H1 (cell line): ENCODE results near the gene ZNF697. TPM values are rescaled to one million over a fixed set of nuclear protein-coding genes. Genes with fewer than 3 reads are reported as not detected.

Experiments used
- CTCF ChIA-PET: fragments of 300-600 bp; sonication (Branson Sonifier 250); formaldehyde crosslinking; loops from one replicate; lab custom pipeline; 2021; ENCODE audit not compliant: partially characterized antibody; lab: Charles Lee
- POLR2A ChIA-PET: fragments of 300-600 bp; sonication (Branson Sonifier 250); formaldehyde crosslinking; loops from one replicate; lab custom pipeline; 2021; ENCODE audit warnings: inconsistent platforms; ENCODE audit not compliant: partially characterized antibody; lab: Charles Lee
- DNase-seq, 2 experiments: peaks; one replicate each; pipeline versions ENCODE4 v3.0.0 to v3.0.0-alpha.2; 2010 to 2022; ENCODE audit warnings: low spot score in 2 of 2, low read depth in 1 of 2, mixed read lengths in 1 of 2
- FAIRE-seq: peaks from 2 replicates; lab custom pipeline; 2011; peaks lifted over from hg19 to GRCh38; lab: Jason Lieb, UNC
- H2AFZ ChIP-seq: 2 replicates; pipeline ENCODE4 v1.8.1; 2012; ENCODE audit warnings: low read length, inconsistent platforms
- H2AK5ac ChIP-seq: 2 replicates; pipeline ENCODE4 v1.6.1; 2013; ENCODE audit warnings: low read depth, low read length
- H2BK120ac ChIP-seq: replicated peaks from 2 replicates; pipeline ENCODE3; 2013; ENCODE audit warnings: low read depth, low read length, inconsistent platforms
- H2BK12ac ChIP-seq: 2 replicates; pipeline ENCODE4 v1.6.1; 2013; ENCODE audit warnings: low read depth, low read length
- H2BK15ac ChIP-seq: 2 replicates; pipeline ENCODE4 v1.6.1; 2013; ENCODE audit warnings: low read length
- H2BK20ac ChIP-seq: 2 replicates; pipeline ENCODE4 v1.6.1; 2013; ENCODE audit warnings: low read length
- H2BK5ac ChIP-seq: 2 replicates; pipeline ENCODE4 v1.6.1; 2013; ENCODE audit warnings: low read depth, low read length
- H3K14ac ChIP-seq: 2 replicates; pipeline ENCODE4 v1.6.1; 2013; ENCODE audit warnings: inconsistent platforms; ENCODE audit not compliant: insufficient read length
- H3K18ac ChIP-seq: 2 replicates; pipeline ENCODE4 v1.6.1; 2013; ENCODE audit warnings: low read length; ENCODE audit errors: extremely low read depth
- H3K23ac ChIP-seq: 2 replicates; pipeline ENCODE4 v1.6.1; 2013; ENCODE audit warnings: inconsistent platforms; ENCODE audit not compliant: insufficient read length
- H3K23me2 ChIP-seq: 2 replicates; pipeline ENCODE4 v1.6.1; 2013; ENCODE audit warnings: low read depth, low read length
- H3K27ac ChIP-seq: 2 replicates; pipeline ENCODE4 v1.6.1; 2011; ENCODE audit warnings: low read depth, low read length, inconsistent platforms
- H3K27me3 ChIP-seq, 4 experiments: replicated peaks in 1 of 4; 1 replicate in 1 of 4; 2 replicates in 3 of 4; pipeline versions ENCODE4 v1.6.1 to v1.8.1; 2011 to 2013; ENCODE audit warnings: low read length in 3 of 4, mild to moderate bottlenecking in 3 of 4, inconsistent platforms in 2 of 4, mixed read lengths in 2 of 4, moderate library complexity in 1 of 4; ENCODE audit not compliant: control insufficient read depth in 3 of 4, insufficient read depth in 3 of 4; ENCODE audit errors: extremely low read depth in 1 of 4
- H3K36me3 ChIP-seq, 4 experiments: 2 replicates each; pipeline versions ENCODE4 v1.6.1 to v1.8.1; 2011 to 2013; ENCODE audit warnings: mild to moderate bottlenecking in 4 of 4, low read length in 3 of 4, moderate library complexity in 2 of 4, control low read depth in 1 of 4, inconsistent platforms in 1 of 4; ENCODE audit not compliant: insufficient read depth in 4 of 4, control insufficient read depth in 2 of 4
- H3K4ac ChIP-seq: replicated peaks from 2 replicates; pipeline ENCODE3; 2013; ENCODE audit warnings: low read length, low read depth, mixed read lengths, inconsistent platforms; ENCODE audit not compliant: insufficient read length
- H3K4me1 ChIP-seq, 4 experiments: replicated peaks in 1 of 4; 1 replicate in 1 of 4; 2 replicates in 3 of 4; pipeline versions ENCODE4 v1.6.1 to v1.8.1; 2011 to 2013; ENCODE audit warnings: low read length in 3 of 4, inconsistent platforms in 2 of 4, mixed read lengths in 1 of 4; ENCODE audit not compliant: insufficient read depth in 4 of 4, control insufficient read depth in 3 of 4
- H3K4me2 ChIP-seq, 2 experiments: 2 replicates each; pipeline versions ENCODE4 v1.6.1 to v1.8.1; 2011 to 2013; ENCODE audit warnings: low read depth in 2 of 2, low read length in 2 of 2, control low read depth in 1 of 2, inconsistent platforms in 1 of 2, mild to moderate bottlenecking in 1 of 2; ENCODE audit not compliant: insufficient read depth in 1 of 2
- H3K4me3 ChIP-seq, 4 experiments: fragments of 200-600, 300-600 bp in 1 of 4; sonication (generic), shearing (Covaris generic), sonication (Bioruptor Twin) in 1 of 4; 2 replicates each; pipeline versions ENCODE4 v1.5.1 to v1.8.1; 2011 to 2016; ENCODE audit warnings: low read length in 4 of 4, low read depth in 3 of 4, control low read depth in 2 of 4, inconsistent platforms in 2 of 4, mild to moderate bottlenecking in 2 of 4, mixed read lengths in 1 of 4, moderate library complexity in 1 of 4; ENCODE audit not compliant: insufficient read depth in 2 of 4; ENCODE audit errors: extremely low read depth in 1 of 4
- H3K56ac ChIP-seq: replicated peaks from 2 replicates; pipeline ENCODE3; 2013; ENCODE audit warnings: low read depth, mild to moderate bottlenecking, mixed read lengths, low read length, inconsistent platforms; ENCODE audit not compliant: insufficient read length
- H3K79me1 ChIP-seq: 2 replicates; pipeline ENCODE4 v1.6.1; 2013; ENCODE audit warnings: low read depth, low read length, control low read depth
- H3K79me2 ChIP-seq, 2 experiments: 2 replicates each; pipeline versions ENCODE4 v1.6.1 to v1.8.1; 2012 to 2013; ENCODE audit warnings: low read length in 2 of 2, mild to moderate bottlenecking in 2 of 2, inconsistent platforms in 1 of 2; ENCODE audit not compliant: insufficient read depth in 2 of 2, control insufficient read depth in 1 of 2
- H3K9ac ChIP-seq, 4 experiments: replicated peaks in 1 of 4; 1 replicate in 1 of 4; 2 replicates in 3 of 4; pipeline versions ENCODE4 v1.6.1 to v1.8.1; 2011 to 2013; ENCODE audit warnings: low read depth in 3 of 4, low read length in 3 of 4, control low read depth in 2 of 4, mild to moderate bottlenecking in 2 of 4, moderate library complexity in 2 of 4, inconsistent platforms in 1 of 4; ENCODE audit errors: extremely low read depth in 1 of 4
- H3K9me3 ChIP-seq, 2 experiments: 2 replicates each; pipeline versions ENCODE4 v1.6.1 to v1.8.1; 2012 to 2013; ENCODE audit warnings: mild to moderate bottlenecking in 2 of 2, moderate library complexity in 2 of 2, control low read depth in 1 of 2, inconsistent platforms in 1 of 2, low read depth in 1 of 2, low read length in 1 of 2, mixed read lengths in 1 of 2; ENCODE audit not compliant: insufficient read depth in 2 of 2
- H4K20me1 ChIP-seq, 2 experiments: replicated peaks in 1 of 2; 2 replicates each; pipeline versions ENCODE3 to v1.8.1; 2011 to 2013; ENCODE audit warnings: inconsistent platforms in 2 of 2, low read length in 2 of 2, mild to moderate bottlenecking in 1 of 2; ENCODE audit not compliant: insufficient read depth in 2 of 2, control insufficient read depth in 1 of 2
- H4K5ac ChIP-seq: 2 replicates; pipeline ENCODE4 v1.6.1; 2013; ENCODE audit warnings: low read length, low read depth, mixed read lengths, inconsistent platforms; ENCODE audit not compliant: insufficient read length
- H4K8ac ChIP-seq: 2 replicates; pipeline ENCODE4 v1.8.0; 2013; ENCODE audit warnings: mild to moderate bottlenecking, moderate library complexity, low read length, inconsistent platforms; ENCODE audit not compliant: insufficient read depth; ENCODE audit errors: extremely low read depth
- H4K91ac ChIP-seq: replicated peaks from 2 replicates; pipeline ENCODE3; 2013; ENCODE audit warnings: low read length, mixed read lengths, inconsistent platforms; ENCODE audit not compliant: insufficient read length
- BACH1 ChIP-seq: IDR thresholded peaks from 2 replicates; pipeline ENCODE4 v1.6.1; 2012; ENCODE audit warnings: low read length, improper control_type of control experiment
- EP300 ChIP-seq, 2 experiments: IDR thresholded peaks; 1 replicate in 1 of 2; 2 replicates in 1 of 2; pipeline ENCODE4 v1.6.1; 2011 to 2012; ENCODE audit warnings: low read depth in 2 of 2, low read length in 2 of 2, mild to moderate bottlenecking in 2 of 2, borderline replicate concordance in 1 of 2, inconsistent platforms in 1 of 2, moderate library complexity in 1 of 2
- EZH2 ChIP-seq: fragments of 200-600 bp; sonication (generic); IDR thresholded peaks from 2 replicates; pipeline ENCODE4 v1.7.1; 2012; ENCODE audit warnings: low read depth, mild to moderate bottlenecking, moderate library complexity, low read length, inconsistent platforms; ENCODE audit not compliant: severe bottlenecking
- KDM5A ChIP-seq: fragments of 200-600 bp; IDR thresholded peaks from 2 replicates; pipeline ENCODE4 v1.7.1; 2012; ENCODE audit warnings: mild to moderate bottlenecking, low read length, inconsistent platforms, mixed read lengths
- PHF8 ChIP-seq: fragments of 200-600 bp; sonication (generic); conservative IDR thresholded peaks from 2 replicates; pipeline ENCODE4 v1.7.1; 2012; ENCODE audit warnings: low read depth, mild to moderate bottlenecking, inconsistent platforms, low read length, moderate library complexity
- SIN3A ChIP-seq, 2 experiments: IDR thresholded peaks in 1 of 2; conservative IDR thresholded peaks in 1 of 2; 2 replicates each; pipeline ENCODE4 v1.6.1; 2011 to 2012; ENCODE audit warnings: low read length in 2 of 2, improper control_type of control experiment in 1 of 2, low read depth in 1 of 2, mild to moderate bottlenecking in 1 of 2
- SIRT6 ChIP-seq: IDR thresholded peaks from one replicate; pipeline ENCODE4 v1.7.1; 2012; ENCODE audit warnings: low read length, inconsistent platforms
- TAF1 ChIP-seq: IDR thresholded peaks from 2 replicates; pipeline ENCODE4 v1.6.1; 2011; ENCODE audit warnings: mild to moderate bottlenecking, low read depth, low read length
- TAF7 ChIP-seq: optimal IDR thresholded peaks from 2 replicates; pipeline ENCODE3; 2011; ENCODE audit warnings: low read depth, mild to moderate bottlenecking, inconsistent platforms, low read length, moderate library complexity, borderline replicate concordance
- TCF12 ChIP-seq: IDR thresholded peaks from 2 replicates; pipeline ENCODE4 v1.6.1; 2011; ENCODE audit warnings: low read depth, mild to moderate bottlenecking, low read length
- ZNF274 ChIP-seq: IDR thresholded peaks from 2 replicates; pipeline ENCODE4 v1.7.0; 2012; ENCODE audit warnings: low read length, borderline replicate concordance; ENCODE audit errors: extremely low read depth
- WGBS, 2 experiments: shearing (Covaris generic) in 1 of 2; methylation state at CpG; one replicate each; pipeline versions ENCODE4 v1.1.6 to v1.1.7; 2013 to 2015; ENCODE audit warnings: low lambda C conversion rate in 2 of 2, mixed read lengths in 2 of 2, inconsistent platforms in 1 of 2, low coverage in 1 of 2, missing lambda C conversion rate in 1 of 2; ENCODE audit not compliant: insufficient replicate concordance in 2 of 2, insufficient coverage in 1 of 2, insufficient read length in 1 of 2; ENCODE audit errors: extremely low coverage in 1 of 2, missing lambda C conversion rate in 1 of 2; 5-methylcytosine and 5-hydroxymethylcytosine counted together
- polyA plus RNA-seq, 7 experiments: library from polyadenylated mRNA; depleted of rRNA in 3 of 7; stranded (reverse) in 5 of 7; unstranded in 2 of 7; fragments of >200 nt in 5 of 7; fragments of 200-250 nt in 2 of 7; gene quantifications; 1 replicate in 5 of 7; 2 replicates in 1 of 7; 4 replicates in 1 of 7; pipeline versions ENCODE4 v1.2.1 to v1.2.3, GENCODE V29; 2011 to 2013; ENCODE audit warnings: missing spikeins in 2 of 7, mixed read lengths in 2 of 7
- total RNA-seq: library from RNA; stranded (reverse); fragmentation: NEBNext Ultra II Directional; extraction: Animal tissue kit (Norgen Biotek cat#: 25700); gene quantifications from 2 replicates; pipeline ENCODE4 v1.2.1, GENCODE V29; 2021

ZNF697 gene
- total and polyA plus RNA-seq, 2 of the 8 experiments (the other 6 are each of a cell fraction or from before 2014, with no cell fraction given), result 5.6 to 18.3 TPM

- H4K5ac ChIP-seq, result no peak overlapping the region
- H3K4me3 ChIP-seq, result no peak overlapping the region
- H2AK5ac ChIP-seq, result no peak overlapping the region
- no peaks in the 10 kb centered on the region for H3K79me1 ChIP-seq
- no peak overlapping the region for H3K23ac ChIP-seq
- H2BK5ac ChIP-seq, result no peak overlapping the region
- H2BK120ac ChIP-seq, result no peak overlapping the region
- no peak overlapping the region for H2BK12ac ChIP-seq
- no peaks in the 10 kb centered on the region for H3K23me2 ChIP-seq
- TF ChIP-seq PHF8 (no peak), TAF7 (no peak), EZH2 (no peak), ZNF274 (no peak), EP300 (IDR thresholded peaks at IDR 0.05; ENCODE audit: borderline replicate concordance in 1 of 2, low read depth in 2 of 2, low read length in 2 of 2) (no peak), KDM5A (no peak), TAF1 (no peak), BACH1 (no peak), SIRT6 (no peak), TCF12 (no peak), SIN3A (conservative IDR thresholded peaks at IDR 0.05 in 1 of 2, IDR thresholded peaks at IDR 0.05 in 1 of 2; ENCODE audit: low read depth in 1 of 2, low read length in 2 of 2) (no peak)
- no peak overlapping the region for H3K56ac ChIP-seq
- no peaks in the 10 kb centered on the region for H3K9me3 ChIP-seq
- H4K20me1 ChIP-seq, result no peaks in the 10 kb centered on the region
- no peak overlapping the region for H4K91ac ChIP-seq
- POLR2A ChIA-PET, result interaction anchor here (1.3 to 9.0 kb wide), 4 partner anchors 10 to 53 kb away, joined by 3 to 113 read pairs (median 6); partner anchors contain the start of gene ZNF697
- H3K4ac ChIP-seq, result no peak overlapping the region
- H2AFZ ChIP-seq, result no peak overlapping the region
- DNase-seq, result no peak
- no peak overlapping the region for H3K14ac ChIP-seq
- no peak for FAIRE-seq
- CTCF ChIA-PET, result interaction anchor here (1.0 to 32.7 kb wide), 8 partner anchors 13 to 295 kb away, joined by 3 to 786 read pairs (median 3); partner anchors contain the start of gene ZNF697
- no peak overlapping the region for H3K27ac ChIP-seq
- no peak overlapping the region for H3K18ac ChIP-seq
- H3K79me2 ChIP-seq, result no peaks in the 10 kb centered on the region
- no peak overlapping the region for H4K8ac ChIP-seq
- H2BK15ac ChIP-seq, result no peak overlapping the region; the same call in 1 of the 2 replicates
- H3K36me3 ChIP-seq, result no peaks in the 10 kb centered on the region
- H3K4me1 ChIP-seq, result peaks cover 0 to 5% (median 1%) of the 10 kb centered on the region in 4 experiments; a peak in 2 of 7 replicates
- H2BK20ac ChIP-seq, result no peak overlapping the region
- WGBS, 2 experiments, result 85% methylated on average over 5 of the region's 5 CpGs; no CpG with 5 or more reads in 1 of the 2 experiments
- H3K9ac ChIP-seq, result no peak overlapping the region
- no peak overlapping the region for H3K4me2 ChIP-seq
- H3K27me3 ChIP-seq, result no peaks in the 10 kb centered on the region
These were observed 16.0 kb upstream of the ZNF697 start for GRCh38 chr1:119664067-119664466.
